Activated CD4-positive, CD25-positive, alpha-beta regulatory T cell treated with anti-CD3 and anti-CD28 coated beads, Interleukin-2, amount 50 U/mL, for 24 hours (primary cell): ENCODE data around the gene SPRYD4.
"Not testable (repeated sequence)": the region's sequence is repeated elsewhere in the genome, so short reads cannot be mapped to it uniquely, and the experiment has no call there.

Source experiments
- ATAC-seq, 2 donors: fragments of 150-1000 bp; cut with Tn5 transposase; one replicate each; pipeline ENCODE4 v1.10.0; 2021; ENCODE audit warnings: mild to moderate bottlenecking in 1 of 2, moderate library complexity in 1 of 2

SPRYD4 gene

GRCh38 chr12:56468216-56469006 is at the start of gene SPRYD4:
Gene SPRYD4, plus strand, starts transcription at chr12:56468578. Its CDS starts 14 bp downstream, at chr12:56468592.
- peak; percentile 98 for ATAC-seq

- no peak for ATAC-seq
Observed at GRCh38 chr12:56420411-56420810, 48.0 kb upstream of the SPRYD4 start.

- no peak for ATAC-seq
Observed at GRCh38 chr12:56425193-56425592, 43.2 kb upstream of the SPRYD4 start.

- ATAC-seq = no peak
Observed at GRCh38 chr12:56425940-56426438, 42.4 kb upstream of the SPRYD4 start.

GRCh38 chr12:56431288-56431687 is 37.1 kb upstream of the SPRYD4 start:
- no peak for ATAC-seq

GRCh38 chr12:56431850-56432249 is 36.5 kb upstream of the SPRYD4 start:
- ATAC-seq = no peak

GRCh38 chr12:56434828-56435227 is 33.5 kb upstream of the SPRYD4 start:
- no peak for ATAC-seq

- no peak for ATAC-seq
Observed at GRCh38 chr12:56437430-56438176, 30.8 kb upstream of the SPRYD4 start.

GRCh38 chr12:56443208-56443607 is 25.2 kb upstream of the SPRYD4 start:
- ATAC-seq = not testable (repeated sequence)

- ATAC-seq = peak; percentile 97 to 98
Observed at GRCh38 chr12:56448860-56449621, 19.3 kb upstream of the SPRYD4 start, which contains the start of gene TIMELESS. Gene TIMELESS, minus strand, starts transcription at chr12:56449426. Its CDS starts 15,256 bp downstream, at chr12:56434170.

- ATAC-seq = no peak
Observed at GRCh38 chr12:56449622-56449984, 18.8 kb upstream of the SPRYD4 start.

- ATAC-seq = no peak
Observed at GRCh38 chr12:56450241-56450640, 18.1 kb upstream of the SPRYD4 start.

GRCh38 chr12:56451147-56451546 is 17.2 kb upstream of the SPRYD4 start:
- no peak for ATAC-seq

GRCh38 chr12:56454557-56454956 is 13.8 kb upstream of the SPRYD4 start, which contains the start of gene MIP:
Gene MIP, minus strand, starts transcription at chr12:56454657. Its CDS starts 44 bp downstream, at chr12:56454613.
- ATAC-seq = no peak

- no peak for ATAC-seq
Observed at GRCh38 chr12:56457817-56458216, 10.6 kb upstream of the SPRYD4 start.

- ATAC-seq = no peak
Observed at GRCh38 chr12:56461235-56462159, 6.9 kb upstream of the SPRYD4 start.

GRCh38 chr12:56462565-56462964 is 5.8 kb upstream of the SPRYD4 start:
- ATAC-seq = no peak

- ATAC-seq = no peak
Observed at GRCh38 chr12:56469007-56469930, 891 bp downstream of the SPRYD4 start.

- no peak for ATAC-seq
Observed at GRCh38 chr12:56474389-56474788, 6.0 kb downstream of the SPRYD4 start.

- ATAC-seq = no peak
Observed at GRCh38 chr12:56476143-56476542, 7.8 kb downstream of the SPRYD4 start.
